GM18951 (cell line): ENCODE results near the gene PRICKLE2.

Experiments
- POLR2A ChIP-seq: IDR thresholded peaks from 4 replicates; pipeline ENCODE4 v1.6.1; 2011; ENCODE audit warnings: mild to moderate bottlenecking; ENCODE audit not compliant: insufficient read length, insufficient read depth; ENCODE audit errors: extremely low read depth
- in situ Hi-C: fragments of 300-500 bp; cut with MboI; formaldehyde crosslinking; loops from one replicate; pipeline ENCODE4 v1.12.0; 2022; ENCODE audit warnings: low sequenced_read_pairs, mixed read lengths, inconsistent platforms; ENCODE audit not compliant: unreplicated experiment

The PRICKLE2 gene

DNA sequence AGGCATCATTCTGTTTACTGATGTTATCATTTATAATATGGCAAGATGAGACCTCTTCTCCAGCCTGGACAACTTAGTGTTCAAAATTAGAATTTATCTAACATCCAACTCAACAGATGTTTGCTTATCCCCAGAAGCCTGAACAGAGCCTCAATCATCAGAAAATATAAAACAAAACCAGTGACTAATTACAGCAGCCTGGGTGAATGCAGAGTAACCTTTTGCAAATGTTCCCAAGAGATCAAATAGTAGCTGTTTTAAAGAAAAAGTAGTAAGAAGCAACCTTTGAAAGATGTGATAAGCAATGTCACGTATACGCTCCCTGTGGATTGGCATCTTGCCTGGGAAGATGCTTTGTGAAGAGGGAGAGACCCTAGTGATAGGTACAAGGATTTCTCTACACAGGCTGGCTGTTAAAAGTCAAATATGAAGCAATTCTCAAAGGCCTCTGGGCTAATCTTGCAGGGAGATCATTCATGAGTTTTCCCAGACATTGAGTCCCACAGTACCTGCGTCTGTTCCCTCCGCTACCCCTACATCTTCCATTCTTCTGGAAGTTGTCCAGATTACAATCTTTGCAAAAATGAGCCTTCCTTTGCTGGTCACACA, 39.3 kb upstream of the PRICKLE2 start:
- TF ChIP-seq POLR2A: no peak
- in situ Hi-C loops: no loop called here

DNA sequence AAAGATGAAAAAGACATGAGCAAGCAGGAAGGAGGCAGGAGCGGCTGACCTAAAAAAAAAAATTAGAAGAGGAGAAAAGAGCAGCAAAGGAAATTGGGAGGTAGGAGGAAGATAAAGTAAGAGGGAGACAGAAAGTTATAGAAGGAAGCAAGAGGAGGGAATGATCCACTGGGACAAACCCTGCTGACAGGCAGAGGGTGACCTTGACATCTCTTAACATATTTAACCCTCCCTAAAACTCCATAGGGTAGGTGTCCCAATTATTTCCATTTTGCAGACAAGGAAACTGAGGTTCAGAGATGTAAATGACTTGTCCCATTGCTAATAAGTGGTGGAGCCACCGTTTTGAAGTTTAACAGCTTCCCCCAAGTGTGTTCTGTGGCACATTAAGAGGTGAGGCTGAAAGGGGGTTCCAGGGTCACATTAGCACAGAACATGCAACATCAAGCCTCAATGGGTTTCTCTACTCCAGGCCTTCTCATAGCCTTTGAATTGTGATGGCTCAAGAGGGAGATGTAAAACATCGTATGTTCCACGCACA, 37.4 kb upstream of the PRICKLE2 start:
- TF ChIP-seq POLR2A: no peak
- in situ Hi-C loops: no loop called here

DNA sequence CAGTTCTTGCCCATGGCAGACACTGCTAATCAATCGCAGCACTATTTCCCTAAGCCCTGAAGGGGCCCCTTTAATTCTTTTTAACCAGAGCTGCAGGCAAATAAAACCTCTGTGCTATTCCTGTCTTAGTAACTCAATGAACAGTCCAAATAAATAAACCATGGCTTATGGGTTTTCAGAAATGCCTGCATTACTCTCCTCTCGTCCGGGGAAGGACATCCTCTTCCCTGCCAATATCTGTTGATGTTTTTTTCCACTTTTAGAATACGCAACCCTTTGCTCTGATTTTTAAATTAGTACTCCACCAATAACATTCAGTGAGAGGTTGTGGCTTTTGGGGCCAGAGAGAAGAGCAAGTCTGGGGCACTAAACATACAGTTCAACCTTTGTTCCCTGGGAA, 35.2 kb upstream of the PRICKLE2 start:
- no peak for TF ChIP-seq POLR2A
- in situ Hi-C loops: no loop called here

DNA sequence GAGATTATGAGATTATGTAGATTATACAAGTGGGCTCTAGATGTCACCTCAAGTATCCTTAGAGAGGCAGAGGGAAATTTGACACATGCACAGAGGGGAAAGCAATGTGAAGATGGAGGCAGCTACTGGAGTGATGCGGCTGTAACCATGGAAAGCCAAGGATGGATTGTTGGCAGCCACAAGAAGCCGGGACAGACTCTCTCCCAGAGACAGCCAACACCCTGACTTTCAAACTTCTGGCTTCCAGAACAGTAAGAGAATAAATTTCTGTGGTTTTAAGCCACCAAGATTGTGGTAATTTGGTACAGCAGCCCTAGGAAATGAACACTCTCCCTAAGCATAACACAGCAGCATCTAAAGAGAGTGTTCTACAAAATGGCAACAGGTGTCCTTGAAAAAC, 34.4 kb upstream of the PRICKLE2 start:
- in situ Hi-C loops: no loop called here
- no peak for TF ChIP-seq POLR2A

DNA sequence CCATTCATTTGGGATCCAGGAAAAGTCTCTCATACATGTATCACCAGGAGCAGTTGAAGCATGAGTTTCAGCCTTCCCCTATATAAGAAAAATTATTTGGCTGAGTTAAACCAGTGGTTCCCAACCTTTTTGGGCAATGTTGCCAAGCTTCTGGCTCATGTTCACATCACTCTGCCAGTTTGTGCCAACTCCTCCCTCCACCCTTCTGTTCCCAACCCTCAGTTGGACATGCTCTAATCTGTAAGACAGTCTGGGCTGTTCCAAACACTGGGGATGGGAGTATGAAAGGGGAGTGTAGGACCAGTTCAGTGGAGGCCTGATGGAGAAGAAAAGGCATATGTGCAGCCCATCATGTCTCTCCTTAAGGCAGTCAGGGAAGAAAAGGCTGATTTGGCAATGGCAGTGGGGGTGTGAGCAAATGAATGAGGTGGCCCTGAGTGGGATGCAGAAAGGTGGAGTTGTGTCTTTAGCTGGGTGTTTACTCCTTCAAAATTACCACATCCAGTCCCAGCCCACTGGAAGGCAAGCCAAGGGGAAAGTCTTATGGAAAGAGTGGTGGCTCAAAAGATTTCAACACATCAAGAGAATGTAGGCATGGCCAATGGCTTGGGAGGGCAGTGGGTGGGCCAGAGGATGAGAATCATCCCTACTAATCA, 32.0 kb upstream of the PRICKLE2 start:
- in situ Hi-C loops: no loop called here
- no peak for TF ChIP-seq POLR2A

DNA sequence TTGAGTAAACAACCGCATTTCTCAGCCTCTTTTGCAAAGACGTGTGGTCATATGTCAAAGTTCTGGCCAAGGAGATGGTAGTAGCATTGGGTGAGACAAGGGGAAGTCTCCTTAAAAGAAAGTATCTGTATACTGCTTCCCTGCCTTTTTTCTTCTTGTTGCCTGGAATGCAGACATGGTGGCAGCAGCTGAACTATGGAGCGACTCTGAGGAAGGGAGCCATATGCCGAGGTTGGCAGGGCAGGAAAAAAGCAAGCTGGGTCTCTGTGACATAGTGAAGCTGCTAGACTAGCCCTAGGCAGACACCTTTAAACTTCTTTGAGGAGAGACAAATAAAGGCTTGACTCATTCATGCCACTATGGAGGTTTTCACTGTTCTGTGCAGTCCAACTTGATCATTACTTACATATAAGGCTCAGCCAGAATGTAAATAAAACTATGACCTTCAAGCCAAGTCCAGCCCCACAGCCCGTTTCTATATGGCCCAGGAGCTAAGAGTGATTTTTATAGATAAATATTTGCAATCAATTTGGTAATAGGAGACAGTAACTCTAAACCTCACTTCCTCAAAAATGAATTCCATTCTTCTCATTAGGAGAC, 30.6 kb upstream of the PRICKLE2 start:
- in situ Hi-C loops: no loop called here
- TF ChIP-seq POLR2A: no peak

DNA sequence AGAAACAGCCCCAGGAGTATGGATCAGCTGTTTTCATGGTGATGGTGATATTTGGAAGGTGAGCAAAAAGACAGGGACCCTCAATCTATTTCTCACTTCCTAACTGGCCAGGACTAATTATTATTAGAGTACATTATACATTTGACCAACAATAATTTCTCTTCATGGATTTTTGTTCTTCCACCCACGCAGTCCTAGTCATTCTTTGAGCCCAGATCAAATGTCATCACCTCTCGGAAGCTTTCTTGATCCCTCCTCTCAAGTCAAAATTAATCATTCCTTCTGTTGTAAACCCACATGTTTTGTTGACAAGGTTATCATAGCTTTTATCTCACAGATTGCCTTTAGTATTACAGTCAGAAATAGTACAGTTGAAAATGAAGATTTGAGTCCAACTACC, 29.2 kb upstream of the PRICKLE2 start:
- in situ Hi-C loops: no loop called here

DNA sequence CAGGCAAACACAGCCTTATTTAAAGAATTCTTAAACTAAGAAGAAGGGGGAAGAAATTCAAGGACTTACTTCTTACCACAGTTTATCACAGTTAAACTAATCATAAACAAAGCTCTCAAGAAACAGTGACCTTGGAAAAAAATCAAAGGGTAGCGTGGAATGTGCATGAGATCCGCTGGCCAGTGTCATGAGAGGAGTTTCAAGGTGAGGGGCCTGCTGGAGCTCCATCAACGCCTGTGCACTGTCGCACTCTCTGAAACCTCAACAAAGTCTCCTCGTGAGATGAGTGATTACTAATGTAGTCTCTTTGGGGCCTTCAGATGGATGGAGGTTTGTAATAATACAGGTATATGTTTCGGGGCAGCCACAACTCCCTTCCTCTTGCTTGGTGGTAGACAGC, 28.4 kb upstream of the PRICKLE2 start:
- in situ Hi-C loops: no loop called here
- no peak for TF ChIP-seq POLR2A

More for the DNA sequence above, 29.2 kb upstream of the PRICKLE2 start:
- TF ChIP-seq POLR2A: no peak

DNA sequence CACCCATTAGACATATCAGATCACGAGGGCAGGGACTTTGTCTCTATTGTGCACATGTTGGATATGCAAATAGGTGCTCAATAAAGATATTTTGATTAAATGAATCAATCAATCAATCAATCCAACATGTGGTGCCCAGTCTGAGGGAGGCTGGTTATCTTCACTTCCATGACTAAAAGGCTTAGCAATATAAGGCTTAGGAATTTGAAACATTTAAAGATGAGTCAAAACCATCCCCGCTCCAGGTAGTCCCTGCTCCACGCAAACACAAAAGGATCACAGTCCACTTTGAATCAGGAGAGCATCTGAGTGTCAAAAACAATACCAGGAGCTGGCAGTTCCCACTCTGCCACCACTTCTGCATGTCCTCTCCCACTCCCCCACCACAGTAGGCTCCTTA, 25.8 kb upstream of the PRICKLE2 start:
- no peak for TF ChIP-seq POLR2A
- in situ Hi-C loops: no loop called here

DNA sequence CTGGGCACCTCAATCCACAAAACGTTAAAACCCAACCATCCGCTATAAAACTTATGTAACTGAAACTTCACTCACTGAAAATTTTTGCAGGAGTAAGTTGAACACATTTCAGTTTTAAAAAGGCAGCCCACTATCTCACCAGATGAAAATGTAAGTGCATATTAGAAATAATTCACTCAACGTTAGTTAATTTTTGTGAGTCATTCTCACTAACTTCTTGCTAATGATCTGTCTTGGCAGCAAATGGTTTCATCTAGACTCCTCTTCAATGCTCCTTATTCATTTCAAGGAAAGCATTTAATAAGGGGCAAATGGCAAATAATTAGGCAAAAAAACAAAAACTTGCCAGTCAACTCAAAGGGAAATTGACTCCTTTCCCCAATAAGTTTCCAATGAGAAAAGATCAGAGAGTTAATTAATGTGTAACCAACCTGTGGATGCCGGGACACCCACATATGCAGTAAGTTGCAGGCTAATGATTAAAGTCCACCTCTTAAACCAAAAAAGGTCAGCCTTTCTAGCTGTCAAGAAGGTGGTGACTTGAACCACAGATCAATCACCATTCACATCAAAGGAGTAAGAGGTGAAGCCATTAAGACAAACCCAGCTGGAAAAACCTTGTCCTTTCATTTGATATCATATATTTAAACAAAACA, 22.9 kb upstream of the PRICKLE2 start:
- in situ Hi-C loops: no loop called here
- TF ChIP-seq POLR2A: no peak

DNA sequence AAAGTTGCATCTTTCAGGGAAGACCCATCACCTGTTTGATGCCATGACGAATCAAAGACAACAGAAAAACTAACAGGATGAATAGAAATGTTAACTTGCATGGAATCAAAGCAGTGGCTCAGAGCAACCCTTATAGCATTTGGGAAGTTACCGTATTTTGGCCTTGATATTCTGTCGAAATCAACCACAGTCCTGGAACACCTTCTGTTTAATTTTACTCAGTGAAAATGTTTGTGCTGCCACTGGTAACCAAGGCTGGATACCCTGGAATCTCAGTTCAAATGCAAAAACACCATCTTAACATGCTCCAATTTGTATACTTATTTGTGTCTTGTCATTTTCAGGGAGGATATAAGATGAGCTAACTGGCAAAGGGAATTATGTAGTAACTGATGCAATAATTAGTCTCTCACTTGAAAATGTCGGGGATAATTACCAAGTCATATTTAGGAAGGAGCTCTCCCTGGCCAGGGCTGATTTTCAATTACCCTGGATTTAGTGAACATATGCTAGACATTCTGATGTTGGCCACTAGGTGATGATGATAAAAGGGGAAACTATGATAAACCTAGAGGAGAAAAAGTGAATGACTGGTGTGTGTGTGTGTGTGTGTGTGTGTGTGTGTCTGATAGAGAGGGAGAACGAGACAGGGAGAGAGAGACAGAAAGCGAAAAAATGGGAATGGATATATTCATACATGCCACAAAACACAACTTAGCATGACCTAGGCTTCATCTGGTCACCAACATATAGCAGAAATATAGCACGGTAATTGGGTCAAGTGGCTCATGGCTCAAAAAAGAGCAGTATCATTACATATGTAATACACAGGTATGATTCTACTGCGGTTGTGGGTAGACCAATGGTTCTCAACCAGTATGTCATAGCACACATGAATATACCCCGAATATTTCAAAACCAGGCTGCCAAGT, 19.0 kb upstream of the PRICKLE2 start:
- no peak for TF ChIP-seq POLR2A
- in situ Hi-C loops: no loop called here

DNA sequence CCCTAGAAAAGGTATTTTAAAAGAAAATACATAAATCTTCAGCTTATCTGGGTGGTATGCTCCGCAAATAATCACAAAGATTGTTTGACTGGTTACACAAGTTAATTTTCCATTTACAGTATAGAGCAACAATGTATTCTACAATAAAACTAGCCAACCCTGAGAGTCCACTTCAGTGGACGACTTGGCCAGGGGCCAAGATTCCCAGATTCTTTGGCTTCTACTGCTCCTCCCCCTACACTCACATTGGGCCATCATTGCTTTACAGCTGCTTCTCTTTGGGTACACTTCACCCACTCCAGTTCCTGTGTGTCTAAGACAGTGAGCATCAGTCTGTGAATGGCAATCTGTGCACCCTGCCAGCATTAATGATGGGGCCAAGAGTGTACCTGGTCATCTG, 17.2 kb upstream of the PRICKLE2 start:
- in situ Hi-C loops: no loop called here
- no peak for TF ChIP-seq POLR2A

DNA sequence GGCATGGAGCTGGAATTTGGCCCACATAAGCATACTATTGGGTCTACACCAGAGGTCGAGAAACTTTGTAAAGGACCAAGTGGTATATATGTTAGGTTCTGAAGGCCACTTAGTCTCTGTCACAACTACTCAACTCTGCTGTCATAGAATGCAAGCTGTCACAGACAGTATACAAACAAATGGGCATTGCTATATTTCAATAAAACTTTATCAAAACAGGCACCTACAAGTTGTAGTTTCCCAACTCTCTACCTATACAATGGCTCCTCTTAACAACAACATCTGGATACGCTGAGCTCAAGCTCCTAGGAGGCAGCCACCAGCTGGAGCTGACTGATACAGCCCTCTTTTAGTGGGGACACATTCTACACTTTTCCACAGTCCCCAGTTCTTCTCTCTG, 15.7 kb upstream of the PRICKLE2 start:
- in situ Hi-C loops: no loop called here
- no peak for TF ChIP-seq POLR2A

DNA sequence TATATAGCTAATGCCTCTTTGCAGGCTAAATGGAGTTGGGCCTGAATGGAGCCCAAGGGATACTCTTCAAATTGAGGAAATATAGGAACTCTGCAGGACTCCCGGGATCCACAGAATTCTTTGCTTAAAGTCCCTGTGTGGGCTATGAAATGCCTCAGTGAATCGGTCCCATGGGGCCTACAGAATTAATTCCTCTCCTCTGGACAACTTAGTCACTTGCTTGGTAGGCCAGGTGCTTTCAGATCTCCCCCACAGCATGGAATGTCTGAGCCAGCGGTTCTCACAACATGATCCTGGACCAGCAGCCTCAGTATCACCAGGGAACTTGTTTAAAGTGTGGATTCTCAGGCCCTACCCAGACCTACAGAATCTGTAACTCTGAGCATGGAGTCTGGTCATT, 15.1 kb upstream of the PRICKLE2 start:
- in situ Hi-C loops: no loop called here
- TF ChIP-seq POLR2A: no peak
